Muscle layer of duodenum (tissue), 2 donors: Measurements from ENCODE around the gene CDK14.
"Not testable (repeated sequence)": the region's sequence is repeated elsewhere in the genome, so short reads cannot be mapped to it uniquely, and the experiment has no call there.

Experiments used
- H3K27ac ChIP-seq: one replicate; pipeline ENCODE4 v1.7.0; 2013; ENCODE audit warnings: mild to moderate bottlenecking, low read length
- H3K27me3 ChIP-seq: one replicate; pipeline ENCODE4 v1.7.0; 2013; ENCODE audit warnings: low read depth, mild to moderate bottlenecking, control low read depth, low read length
- H3K36me3 ChIP-seq, 2 donors: one replicate each; pipeline ENCODE4 v1.7.0; 2013; ENCODE audit warnings: low read length in 2 of 2, control low read depth in 1 of 2, mild to moderate bottlenecking in 1 of 2; ENCODE audit not compliant: insufficient read depth in 2 of 2, control insufficient read depth in 1 of 2
- H3K4me1 ChIP-seq, 2 donors: one replicate each; pipeline ENCODE4 v1.7.0; 2013; ENCODE audit warnings: low read length in 2 of 2, mild to moderate bottlenecking in 2 of 2, control low read depth in 1 of 2, moderate library complexity in 1 of 2; ENCODE audit not compliant: insufficient read depth in 2 of 2, control insufficient read depth in 1 of 2
- H3K4me3 ChIP-seq, 2 donors: one replicate each; pipeline ENCODE4 v1.7.0; 2013; ENCODE audit warnings: low read length in 2 of 2, low read depth in 1 of 2, mild to moderate bottlenecking in 1 of 2
- H3K9me3 ChIP-seq, 2 donors: one replicate each; pipeline ENCODE4 v1.7.0; 2013; ENCODE audit warnings: low read length in 2 of 2, control low read depth in 1 of 2, mild to moderate bottlenecking in 1 of 2; ENCODE audit not compliant: control insufficient read depth in 1 of 2
- donor health status: healthy.

The CDK14 gene

DNA sequence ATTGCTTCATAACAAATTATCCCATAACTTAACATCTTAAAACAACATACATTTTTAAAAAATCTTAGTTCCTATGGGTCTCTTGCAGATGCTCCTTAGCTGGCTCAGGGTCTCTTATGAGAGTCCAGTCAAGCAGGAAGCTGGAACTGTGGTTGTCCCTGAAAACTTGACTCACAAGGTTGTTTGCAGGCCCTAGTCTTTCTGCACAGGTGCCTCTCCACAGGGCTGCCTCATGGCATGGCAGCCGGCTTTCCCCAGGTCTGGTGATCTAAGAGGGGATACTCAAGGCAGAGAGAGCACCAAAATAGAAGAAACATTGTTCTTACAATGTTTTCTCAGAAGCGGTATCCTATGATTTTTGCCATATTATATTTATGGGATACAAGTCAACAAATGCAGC lies 127.1 kb downstream of the CDK14 start:
- no peak overlapping the region for H3K4me3 ChIP-seq
- no peaks in the 10 kb centered on the region for H3K36me3 ChIP-seq
- H3K27ac ChIP-seq = no peak overlapping the region
- peaks cover 17 to 21% of the 10 kb centered on the region in 2 donors for H3K4me1 ChIP-seq
- no peaks in the 10 kb centered on the region for H3K9me3 ChIP-seq
- H3K27me3 ChIP-seq = no peaks in the 10 kb centered on the region

GRCh38 chr7:90723866-90724265 lies 127.7 kb downstream of the CDK14 start:
- Histone ChIP-seq H3K4me1 (peaks cover 17 to 19% of the 10 kb centered on the region in 2 donors), H3K4me3 (no peak overlapping the region), H3K27me3 (no peaks in the 10 kb centered on the region), H3K9me3 (no peaks in the 10 kb centered on the region), H3K27ac (no peak overlapping the region), H3K36me3 (no peaks in the 10 kb centered on the region)

DNA sequence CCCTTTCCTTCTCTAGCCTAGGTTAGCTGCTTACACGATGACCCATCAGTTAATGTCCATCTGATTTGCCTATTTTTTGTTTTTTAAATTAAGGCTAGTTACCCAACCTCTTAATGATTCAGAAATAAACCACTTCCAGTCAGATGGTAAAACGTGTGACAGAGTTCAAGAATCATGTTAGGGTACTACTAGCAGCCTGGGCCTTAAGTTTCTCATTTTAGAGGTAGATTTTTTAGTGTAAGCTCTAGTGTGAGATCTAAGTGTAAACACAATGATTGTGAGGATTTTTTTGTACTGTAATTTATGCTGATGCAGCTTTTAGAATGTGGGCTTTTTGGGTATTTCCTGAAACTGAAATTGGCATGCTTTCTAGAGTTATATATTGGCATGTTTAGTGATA lies 130.0 kb downstream of the CDK14 start:
- Histone ChIP-seq H3K27me3 (no peaks in the 10 kb centered on the region), H3K36me3 (no peaks in the 10 kb centered on the region), H3K27ac (peak overlapping the region; percentile 0), H3K4me1 (peaks cover 17 to 19% of the 10 kb centered on the region in 2 donors), H3K4me3 (no peak overlapping the region), H3K9me3 (no peaks in the 10 kb centered on the region)

- Histone ChIP-seq H3K4me3 (no peak overlapping the region), H3K9me3 (no peaks in the 10 kb centered on the region), H3K27me3 (no peaks in the 10 kb centered on the region), H3K4me1 (peaks cover 14% of the 10 kb centered on the region in 2 donors), H3K36me3 (no peaks in the 10 kb centered on the region), H3K27ac (peak overlapping the region; percentile 0)
Measured at GRCh38 chr7:90726623-90727022, 130.5 kb downstream of the CDK14 start.

GRCh38 chr7:90727412-90727811 lies 131.3 kb downstream of the CDK14 start:
- no peak overlapping the region for H3K27ac ChIP-seq
- H3K4me3 ChIP-seq = no peak overlapping the region
- peaks cover 0 to 2% of the 10 kb centered on the region in 2 donors for H3K9me3 ChIP-seq
- no peaks in the 10 kb centered on the region for H3K27me3 ChIP-seq
- H3K36me3 ChIP-seq = no peaks in the 10 kb centered on the region
- H3K4me1 ChIP-seq = peaks cover 7 to 12% of the 10 kb centered on the region in 2 donors

GRCh38 chr7:90728568-90728967 lies 132.4 kb downstream of the CDK14 start:
- Histone ChIP-seq H3K27ac (no peak overlapping the region), H3K4me1 (peaks cover 7 to 12% of the 10 kb centered on the region in 2 donors), H3K27me3 (no peaks in the 10 kb centered on the region), H3K4me3 (no peak overlapping the region), H3K9me3 (peaks cover 0 to 2% of the 10 kb centered on the region in 2 donors), H3K36me3 (no peaks in the 10 kb centered on the region)

- H3K36me3 ChIP-seq, H3K4me3 ChIP-seq, H3K27ac ChIP-seq, H3K4me1 ChIP-seq, H3K27me3 ChIP-seq, H3K9me3 ChIP-seq: not testable (repeated sequence)
Measured at GRCh38 chr7:90735611-90736280, 139.6 kb downstream of the CDK14 start.

DNA sequence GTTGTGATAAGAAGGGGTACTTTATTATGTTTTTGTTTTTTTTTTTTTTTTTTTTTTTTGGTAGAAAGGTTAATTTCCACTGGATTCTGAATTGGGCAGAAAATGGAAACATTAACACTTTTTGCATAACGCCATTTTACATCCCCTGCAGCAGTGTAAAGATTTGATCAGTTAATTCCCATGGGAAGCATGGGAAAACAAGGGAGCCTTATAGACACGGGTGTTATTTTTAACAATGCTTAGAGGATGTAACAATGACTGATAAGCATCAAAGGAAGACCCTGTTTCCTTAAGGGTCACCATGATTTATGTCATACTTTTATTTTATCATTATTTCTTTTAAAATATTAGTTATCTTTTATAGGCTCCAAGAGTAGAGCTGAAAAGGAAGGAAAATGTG lies 140.2 kb downstream of the CDK14 start:
- no peak overlapping the region for H3K27ac ChIP-seq
- no peak overlapping the region for H3K4me3 ChIP-seq
- H3K36me3 ChIP-seq = no peaks in the 10 kb centered on the region
- H3K4me1 ChIP-seq = no peaks in the 10 kb centered on the region
- peaks cover 0 to 2% of the 10 kb centered on the region in 2 donors for H3K9me3 ChIP-seq
- no peaks in the 10 kb centered on the region for H3K27me3 ChIP-seq

- Histone ChIP-seq H3K4me3 (no peak overlapping the region), H3K9me3 (no peaks in the 10 kb centered on the region), H3K27ac (no peak overlapping the region)
Measured at GRCh38 chr7:90736968-90737939, 141.1 kb downstream of the CDK14 start.

GRCh38 chr7:90738249-90738648 lies 142.1 kb downstream of the CDK14 start:
- no peak overlapping the region for H3K27ac ChIP-seq
- no peaks in the 10 kb centered on the region for H3K4me1 ChIP-seq
- no peaks in the 10 kb centered on the region for H3K36me3 ChIP-seq
- H3K9me3 ChIP-seq = no peaks in the 10 kb centered on the region
- no peak overlapping the region for H3K4me3 ChIP-seq
- H3K27me3 ChIP-seq = no peaks in the 10 kb centered on the region

More at GRCh38 chr7:90736968-90737939, 141.1 kb downstream of the CDK14 start:
- Histone ChIP-seq H3K36me3 (no peaks in the 10 kb centered on the region), H3K27me3 (no peaks in the 10 kb centered on the region), H3K4me1 (no peaks in the 10 kb centered on the region)

- Histone ChIP-seq H3K27me3 (no peaks in the 10 kb centered on the region), H3K4me3 (no peak overlapping the region), H3K36me3 (no peaks in the 10 kb centered on the region), H3K9me3 (no peaks in the 10 kb centered on the region), H3K4me1 (no peaks in the 10 kb centered on the region), H3K27ac (no peak overlapping the region)
Measured at GRCh38 chr7:90739716-90740115, 143.6 kb downstream of the CDK14 start.
